WTC11 (cell line): Measurements from ENCODE around the gene ZNF426. TPM values are rescaled to one million over a fixed set of nuclear protein-coding genes. Genes with fewer than 3 reads are reported as not detected.
A peak's percentile ranks its signal among the peaks of the same experiment; 100 is the strongest.

Experiments
- CREM ChIP-seq: sonication (generic); formaldehyde crosslinking; IDR thresholded peaks from 2 replicates; pipeline ENCODE4 v1.8.1; 2022; ENCODE audit warnings: mild to moderate bottlenecking, missing genetic modification reagents, moderate library complexity
- E2F1 ChIP-seq: sonication (generic); formaldehyde crosslinking; IDR thresholded peaks from 2 replicates; pipeline ENCODE4 v1.8.0; 2022; ENCODE audit warnings: mild to moderate bottlenecking, missing genetic modification reagents
- EMX1 ChIP-seq: fragments of 250-450 bp; sonication (Bioruptor Pico); IDR thresholded peaks from 2 replicates; pipeline ENCODE4 v1.8.0; 2021; ENCODE audit warnings: mild to moderate bottlenecking
- ETV6 ChIP-seq: sonication (generic); formaldehyde crosslinking; IDR thresholded peaks from 2 replicates; pipeline ENCODE4 v1.8.1; 2022; ENCODE audit warnings: mild to moderate bottlenecking, missing genetic modification reagents
- JAZF1 ChIP-seq: fragments of 250-450 bp; sonication (Bioruptor Pico); IDR thresholded peaks from 2 replicates; pipeline ENCODE4 v1.9.0; 2021; ENCODE audit warnings: moderate library complexity, mild to moderate bottlenecking, inconsistent platforms
- MLX ChIP-seq: sonication (generic); formaldehyde crosslinking; IDR thresholded peaks from 2 replicates; pipeline ENCODE4 v1.8.1; 2023; ENCODE audit warnings: mild to moderate bottlenecking, missing genetic modification reagents, moderate library complexity
- NFE2L1 ChIP-seq: sonication (generic); formaldehyde crosslinking; IDR thresholded peaks from 2 replicates; pipeline ENCODE4 v1.8.1; 2023; ENCODE audit warnings: missing genetic modification reagents
- NFYB ChIP-seq: sonication (generic); formaldehyde crosslinking; conservative IDR thresholded peaks from 2 replicates; pipeline ENCODE4 v1.8.0; 2022; ENCODE audit warnings: low read depth, missing genetic modification reagents
- NR1H2 ChIP-seq: sonication (generic); formaldehyde crosslinking; IDR thresholded peaks from 2 replicates; pipeline ENCODE4 v1.9.0; 2021; ENCODE audit warnings: mild to moderate bottlenecking, moderate library complexity, missing genetic modification reagents
- PRRX2 ChIP-seq: fragments of 250-450 bp; sonication (Bioruptor Pico); IDR thresholded peaks from 2 replicates; pipeline ENCODE4 v1.8.0; 2021; ENCODE audit warnings: mild to moderate bottlenecking
- RELA ChIP-seq: sonication (generic); formaldehyde crosslinking; IDR thresholded peaks from 2 replicates; pipeline ENCODE4 v1.8.1; 2022; ENCODE audit warnings: missing genetic modification reagents, mild to moderate bottlenecking, borderline replicate concordance
- SMAD3 ChIP-seq: sonication (generic); formaldehyde crosslinking; IDR thresholded peaks from 2 replicates; pipeline ENCODE4 v1.8.0; 2022; ENCODE audit warnings: missing genetic modification reagents, mild to moderate bottlenecking, borderline replicate concordance
- SMAD4 ChIP-seq: sonication (generic); formaldehyde crosslinking; IDR thresholded peaks from 2 replicates; pipeline ENCODE4 v1.8.0; 2022; ENCODE audit warnings: mild to moderate bottlenecking, missing genetic modification reagents
- TCF7 ChIP-seq: sonication (generic); formaldehyde crosslinking; IDR thresholded peaks from 2 replicates; pipeline ENCODE4 v1.8.0; 2022; ENCODE audit warnings: mild to moderate bottlenecking, low read depth, missing genetic modification reagents, moderate library complexity
- TEAD1 ChIP-seq: sonication (generic); formaldehyde crosslinking; IDR thresholded peaks from 2 replicates; pipeline ENCODE4 v1.8.0; 2022; ENCODE audit warnings: mild to moderate bottlenecking, missing genetic modification reagents
- USF1 ChIP-seq: sonication (generic); formaldehyde crosslinking; IDR thresholded peaks from 2 replicates; pipeline ENCODE4 v1.8.0; 2022; ENCODE audit warnings: mild to moderate bottlenecking, missing genetic modification reagents
- ZMAT4 ChIP-seq: fragments of 250-450 bp; sonication (Bioruptor Pico); IDR thresholded peaks from 2 replicates; pipeline ENCODE4 v1.9.0; 2021; ENCODE audit warnings: mild to moderate bottlenecking
- ZNF138 ChIP-seq: sonication (generic); formaldehyde crosslinking; conservative IDR thresholded peaks from 2 replicates; pipeline ENCODE4 v1.8.1; 2022; ENCODE audit warnings: mild to moderate bottlenecking, moderate library complexity, missing genetic modification reagents
- ZNF219 ChIP-seq: sonication (generic); formaldehyde crosslinking; IDR thresholded peaks from 2 replicates; pipeline ENCODE4 v1.8.0; 2023; ENCODE audit warnings: missing genetic modification reagents, mild to moderate bottlenecking, borderline replicate concordance
- ZNF263 ChIP-seq: sonication (generic); formaldehyde crosslinking; IDR thresholded peaks from 2 replicates; pipeline ENCODE4 v1.8.1; 2022; ENCODE audit warnings: low read depth, mild to moderate bottlenecking, moderate library complexity, missing genetic modification reagents
- ZNF532 ChIP-seq: fragments of 250-450 bp; sonication (Bioruptor Pico); IDR thresholded peaks from 2 replicates; pipeline ENCODE4 v1.9.0; 2021; ENCODE audit warnings: mild to moderate bottlenecking, borderline replicate concordance
- total RNA-seq: library from RNA; stranded (reverse); gene quantifications from 3 replicates; pipeline ENCODE4 v1.2.3, GENCODE V29; 2021
- TF ChIP-seq, protein P1 (sequence below): sonication (generic); formaldehyde crosslinking; conservative IDR thresholded peaks from 2 replicates; pipeline ENCODE4 v1.8.1; 2023; ENCODE audit warnings: mild to moderate bottlenecking, low read depth, missing genetic modification reagents, moderate library complexity
- TF ChIP-seq, protein P2 (sequence below): sonication (generic); formaldehyde crosslinking; IDR thresholded peaks from 2 replicates; pipeline ENCODE4 v1.8.1; 2022; ENCODE audit warnings: low read depth, missing genetic modification reagents, borderline replicate concordance
- TF ChIP-seq, protein P3 (sequence below): sonication (generic); formaldehyde crosslinking; IDR thresholded peaks from 2 replicates; pipeline ENCODE4 v1.8.0; 2023; ENCODE audit warnings: missing genetic modification reagents
- TF ChIP-seq, protein P4 (sequence below): sonication (generic); formaldehyde crosslinking; IDR thresholded peaks from 2 replicates; pipeline ENCODE4 v1.8.1; 2023; ENCODE audit warnings: mild to moderate bottlenecking, missing genetic modification reagents

The ZNF426 gene
- total RNA-seq, 1 experiment from 2014 or later, result 30.3 TPM

- TF ChIP-seq PRRX2 (CRISPR knock-in tag), result no peak
- 0 out of 2 replicates have a peak, but pooled peaks have one; percentile 47 for TF ChIP-seq TEAD1 (CRISPR knock-in tag)
- no peak for TF ChIP-seq RELA (CRISPR knock-in tag)
- TF ChIP-seq NFE2L1 (CRISPR knock-in tag), result no peak
- no peak for TF ChIP-seq ZNF138
- TF ChIP-seq, protein P1, sequence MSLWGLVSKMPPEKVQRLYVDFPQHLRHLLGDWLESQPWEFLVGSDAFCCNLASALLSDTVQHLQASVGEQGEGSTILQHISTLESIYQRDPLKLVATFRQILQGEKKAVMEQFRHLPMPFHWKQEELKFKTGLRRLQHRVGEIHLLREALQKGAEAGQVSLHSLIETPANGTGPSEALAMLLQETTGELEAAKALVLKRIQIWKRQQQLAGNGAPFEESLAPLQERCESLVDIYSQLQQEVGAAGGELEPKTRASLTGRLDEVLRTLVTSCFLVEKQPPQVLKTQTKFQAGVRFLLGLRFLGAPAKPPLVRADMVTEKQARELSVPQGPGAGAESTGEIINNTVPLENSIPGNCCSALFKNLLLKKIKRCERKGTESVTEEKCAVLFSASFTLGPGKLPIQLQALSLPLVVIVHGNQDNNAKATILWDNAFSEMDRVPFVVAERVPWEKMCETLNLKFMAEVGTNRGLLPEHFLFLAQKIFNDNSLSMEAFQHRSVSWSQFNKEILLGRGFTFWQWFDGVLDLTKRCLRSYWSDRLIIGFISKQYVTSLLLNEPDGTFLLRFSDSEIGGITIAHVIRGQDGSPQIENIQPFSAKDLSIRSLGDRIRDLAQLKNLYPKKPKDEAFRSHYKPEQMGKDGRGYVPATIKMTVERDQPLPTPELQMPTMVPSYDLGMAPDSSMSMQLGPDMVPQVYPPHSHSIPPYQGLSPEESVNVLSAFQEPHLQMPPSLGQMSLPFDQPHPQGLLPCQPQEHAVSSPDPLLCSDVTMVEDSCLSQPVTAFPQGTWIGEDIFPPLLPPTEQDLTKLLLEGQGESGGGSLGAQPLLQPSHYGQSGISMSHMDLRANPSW, result no peak
- peak; percentile 40 for TF ChIP-seq USF1 (CRISPR knock-in tag)
- TF ChIP-seq ETV6, result peak; percentile 62
- 0 out of 2 replicates have a peak, but pooled peaks have one; percentile 29 for TF ChIP-seq ZNF219
- no peak for TF ChIP-seq ZNF532
- TF ChIP-seq EMX1, result no peak
- no peak for TF ChIP-seq NFYB (CRISPR knock-in tag)
- TF ChIP-seq ZNF263 (CRISPR knock-in tag), result no peak
- no peak for TF ChIP-seq MLX (CRISPR knock-in tag)
- TF ChIP-seq, protein P2, sequence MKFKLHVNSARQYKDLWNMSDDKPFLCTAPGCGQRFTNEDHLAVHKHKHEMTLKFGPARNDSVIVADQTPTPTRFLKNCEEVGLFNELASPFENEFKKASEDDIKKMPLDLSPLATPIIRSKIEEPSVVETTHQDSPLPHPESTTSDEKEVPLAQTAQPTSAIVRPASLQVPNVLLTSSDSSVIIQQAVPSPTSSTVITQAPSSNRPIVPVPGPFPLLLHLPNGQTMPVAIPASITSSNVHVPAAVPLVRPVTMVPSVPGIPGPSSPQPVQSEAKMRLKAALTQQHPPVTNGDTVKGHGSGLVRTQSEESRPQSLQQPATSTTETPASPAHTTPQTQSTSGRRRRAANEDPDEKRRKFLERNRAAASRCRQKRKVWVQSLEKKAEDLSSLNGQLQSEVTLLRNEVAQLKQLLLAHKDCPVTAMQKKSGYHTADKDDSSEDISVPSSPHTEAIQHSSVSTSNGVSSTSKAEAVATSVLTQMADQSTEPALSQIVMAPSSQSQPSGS (CRISPR knock-in tag), result peak; percentile 43; the same call in 1 of the 2 replicates
- TF ChIP-seq E2F1 (CRISPR knock-in tag), result no peak
- peak; percentile 94 for TF ChIP-seq CREM (CRISPR knock-in tag)
- TF ChIP-seq NR1H2, result 0 out of 2 replicates have a peak, but pooled peaks have one; percentile 16
- TF ChIP-seq SMAD4 (CRISPR knock-in tag), result no peak
- TF ChIP-seq ZMAT4 (CRISPR knock-in tag), result no peak
- TF ChIP-seq TCF7 (CRISPR knock-in tag), result no peak
- no peak for TF ChIP-seq SMAD3 (CRISPR knock-in tag)
- no peak for TF ChIP-seq JAZF1
- TF ChIP-seq, protein P3, sequence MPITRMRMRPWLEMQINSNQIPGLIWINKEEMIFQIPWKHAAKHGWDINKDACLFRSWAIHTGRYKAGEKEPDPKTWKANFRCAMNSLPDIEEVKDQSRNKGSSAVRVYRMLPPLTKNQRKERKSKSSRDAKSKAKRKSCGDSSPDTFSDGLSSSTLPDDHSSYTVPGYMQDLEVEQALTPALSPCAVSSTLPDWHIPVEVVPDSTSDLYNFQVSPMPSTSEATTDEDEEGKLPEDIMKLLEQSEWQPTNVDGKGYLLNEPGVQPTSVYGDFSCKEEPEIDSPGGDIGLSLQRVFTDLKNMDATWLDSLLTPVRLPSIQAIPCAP, result no peak; the same call in 1 of the 2 replicates
- TF ChIP-seq, protein P4, sequence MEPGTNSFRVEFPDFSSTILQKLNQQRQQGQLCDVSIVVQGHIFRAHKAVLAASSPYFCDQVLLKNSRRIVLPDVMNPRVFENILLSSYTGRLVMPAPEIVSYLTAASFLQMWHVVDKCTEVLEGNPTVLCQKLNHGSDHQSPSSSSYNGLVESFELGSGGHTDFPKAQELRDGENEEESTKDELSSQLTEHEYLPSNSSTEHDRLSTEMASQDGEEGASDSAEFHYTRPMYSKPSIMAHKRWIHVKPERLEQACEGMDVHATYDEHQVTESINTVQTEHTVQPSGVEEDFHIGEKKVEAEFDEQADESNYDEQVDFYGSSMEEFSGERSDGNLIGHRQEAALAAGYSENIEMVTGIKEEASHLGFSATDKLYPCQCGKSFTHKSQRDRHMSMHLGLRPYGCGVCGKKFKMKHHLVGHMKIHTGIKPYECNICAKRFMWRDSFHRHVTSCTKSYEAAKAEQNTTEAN (CRISPR knock-in tag), result 0 out of 2 replicates have a peak, but pooled peaks have one; percentile 66
These were observed 45.8 kb upstream of the ZNF426 start, which contains the start of gene ZNF121 (continued) for GRCh38 chr19:9584073-9584833.
